ENCODE data around the gene QDPR.

Gene QDPR

DNA sequence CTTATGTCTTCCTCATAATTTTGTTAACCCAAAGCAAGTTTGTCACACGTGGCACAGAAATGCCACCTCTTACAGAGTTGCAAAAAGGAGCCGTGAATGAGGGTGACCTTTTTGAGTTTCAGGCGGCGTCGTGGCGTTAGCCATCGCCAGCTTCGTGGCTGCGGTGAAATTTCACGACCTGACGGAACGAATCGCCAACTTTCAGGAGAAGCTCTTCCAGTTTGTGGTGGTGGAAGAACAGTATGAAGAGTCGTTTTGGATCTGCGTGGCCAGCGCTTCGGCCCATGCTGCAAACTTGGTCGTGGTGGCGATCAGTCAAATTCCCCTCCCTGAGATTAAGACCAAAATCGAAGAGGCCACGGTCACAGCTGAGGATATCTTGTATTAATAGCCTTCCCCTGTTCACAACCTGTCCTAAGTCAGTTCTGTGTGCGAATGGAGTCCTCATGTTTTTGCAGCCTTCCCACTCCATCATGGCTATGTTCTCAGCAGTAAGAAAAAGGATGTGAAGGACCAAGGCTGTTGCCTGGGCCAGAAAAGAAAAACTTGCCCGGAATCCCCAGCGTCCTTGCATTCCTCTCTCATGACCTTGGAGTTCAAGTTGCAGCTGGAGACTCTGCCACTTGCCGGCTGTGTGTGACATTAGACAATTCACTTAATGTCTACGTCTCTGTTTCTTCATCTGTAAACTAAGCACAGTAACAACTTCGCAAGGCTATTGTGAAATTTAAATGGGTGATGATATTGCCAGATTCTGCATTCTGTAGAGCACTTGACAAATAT lies 15.0 kb upstream of the QDPR start:
- DNase-seq = no peak

DNA sequence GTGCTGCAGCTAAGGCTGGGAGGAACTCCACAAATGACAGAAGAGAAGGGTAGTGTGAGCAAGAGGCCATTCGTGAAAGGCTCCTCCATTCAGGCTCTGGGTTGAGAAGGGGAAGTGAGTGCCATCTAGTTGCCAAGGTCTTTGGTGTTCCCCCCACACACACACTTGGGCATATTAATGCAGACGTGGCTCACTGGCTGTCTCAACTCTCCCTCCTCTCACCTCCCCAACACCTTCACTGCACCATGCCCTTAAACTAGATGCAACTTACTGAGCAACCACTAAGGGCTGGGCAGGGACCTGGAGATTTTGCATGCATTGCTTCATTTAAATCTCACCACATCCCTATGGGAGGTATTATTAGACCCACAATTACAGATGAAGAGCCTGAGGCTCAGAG lies 11.8 kb upstream of the QDPR start:
- DNase-seq = no peak

DNA sequence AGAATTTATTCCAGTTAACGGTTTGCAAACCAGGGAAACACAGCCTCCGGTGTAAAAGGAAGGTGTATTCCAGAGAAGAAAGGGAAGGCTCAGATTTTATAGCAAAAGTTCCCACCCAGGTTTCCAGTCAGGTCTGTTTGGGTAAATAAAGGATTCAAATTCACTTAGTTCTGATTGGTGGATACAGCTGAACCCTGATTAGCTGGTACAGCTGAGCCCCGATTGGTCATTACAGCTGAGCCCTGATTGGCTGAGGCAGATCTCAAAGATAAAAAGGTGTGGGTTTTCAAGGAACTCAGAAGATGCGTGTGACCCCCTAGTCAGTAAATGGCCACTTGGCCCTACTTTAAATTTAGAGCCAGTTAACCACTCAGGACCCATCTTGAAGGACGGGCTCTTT lies 9.7 kb upstream of the QDPR start:
- no peak for DNase-seq

- no peak for DNase-seq
Observed at GRCh38 chr4:17517664-17518063, 5.8 kb upstream of the QDPR start.

DNA sequence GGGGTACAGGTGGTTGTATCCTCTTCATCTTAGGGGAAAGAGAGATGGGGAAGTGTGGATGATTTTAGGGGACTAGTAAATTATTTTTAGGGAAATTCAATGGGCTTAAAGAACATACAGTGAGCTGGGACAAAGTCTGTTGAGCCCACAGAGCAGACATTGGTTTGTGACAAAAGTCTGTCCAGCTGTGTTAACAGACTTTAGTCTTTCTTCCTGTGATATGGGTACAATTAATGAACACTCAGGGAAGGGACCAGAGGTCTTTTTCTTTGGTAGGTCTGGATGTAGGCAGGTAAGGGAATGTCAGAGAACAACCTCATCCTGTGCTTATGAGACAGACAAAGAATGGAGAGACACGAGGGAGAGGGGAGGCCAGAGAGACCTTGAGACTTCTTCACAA lies 5.1 kb upstream of the QDPR start:
- no peak for DNase-seq

GRCh38 chr4:17515445-17516407 lies 3.8 kb upstream of the QDPR start:
- DNase-seq = no peak

- no peak for DNase-seq
Observed at GRCh38 chr4:17514865-17515264, 3.0 kb upstream of the QDPR start, which contains the start of gene CLRN2. Gene CLRN2 (plus strand): TSS chr4:17515165. CDS start chr4:17515267, 102 bp downstream.

- DNase-seq = no peak
Observed at GRCh38 chr4:17512973-17513665, 1.2 kb upstream of the QDPR start.

DNA sequence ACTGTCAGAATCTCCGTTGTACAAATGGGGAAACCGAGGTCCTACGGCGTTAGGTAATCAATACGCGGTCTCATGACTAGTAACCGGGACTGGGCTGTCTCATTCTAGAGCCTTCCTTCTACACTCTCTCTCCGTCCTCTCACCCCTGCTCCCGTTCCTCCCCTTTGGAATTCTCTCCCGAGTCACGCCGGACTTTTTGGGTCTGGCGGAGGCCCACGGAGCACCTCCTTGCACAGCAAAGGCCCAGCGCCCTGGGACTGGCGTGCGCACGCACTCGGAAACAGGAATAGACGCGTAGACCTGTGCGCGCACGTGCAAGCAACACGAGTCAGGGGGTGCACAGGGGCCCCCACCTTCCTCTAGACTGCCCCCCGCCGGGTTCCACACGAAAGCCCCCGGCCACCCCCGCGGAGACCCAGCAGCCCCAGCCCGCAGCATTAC lies 361 bp downstream of the QDPR start:
- peak; percentile 17 to 50 (median 30) for DNase-seq

- no peak for DNase-seq
Observed at GRCh38 chr4:17511051-17511450, 839 bp downstream of the QDPR start.

DNA sequence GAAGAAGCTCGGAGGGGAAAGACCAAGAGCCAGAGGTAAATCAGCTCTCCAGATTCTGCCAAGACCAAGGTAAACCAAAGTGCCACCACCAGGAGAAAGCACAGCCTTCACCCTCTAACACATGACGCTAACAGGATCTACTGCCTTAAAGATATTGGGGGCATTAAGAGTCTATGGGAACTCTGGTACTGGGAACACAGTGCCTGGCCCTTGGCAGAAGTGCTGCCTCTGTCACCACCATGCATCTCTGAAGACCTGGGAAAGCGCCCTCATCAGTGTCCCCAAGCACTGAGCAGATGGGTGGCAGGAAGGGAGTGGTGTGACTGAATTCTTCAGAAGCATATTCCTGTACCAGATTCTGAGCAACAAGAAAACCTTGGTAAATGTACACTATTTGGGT lies 1.3 kb downstream of the QDPR start:
- DNase-seq = no peak

- DNase-seq = no peak
Observed at GRCh38 chr4:17504081-17504480, 7.8 kb downstream of the QDPR start.

GRCh38 chr4:17502756-17503155 lies 9.1 kb downstream of the QDPR start:
- no peak for DNase-seq

DNA sequence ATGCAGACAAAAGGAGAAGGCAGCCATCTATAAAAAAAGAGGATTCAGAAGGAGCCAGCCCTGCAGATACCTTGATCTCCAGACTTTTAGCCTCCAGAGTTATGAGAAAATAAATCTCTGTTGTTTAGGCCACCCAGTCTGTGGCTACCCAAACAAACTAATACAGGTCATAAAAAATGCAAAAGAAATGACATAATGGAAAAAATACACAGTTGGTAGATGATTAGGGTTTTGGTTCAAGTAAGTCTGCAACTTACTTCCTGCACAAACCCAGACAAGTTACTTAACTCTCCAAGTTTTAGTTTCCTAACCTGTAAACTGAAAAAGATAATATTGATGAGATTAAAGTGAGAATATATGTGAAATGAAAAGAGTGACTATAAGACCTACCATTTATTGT lies 11.3 kb downstream of the QDPR start:
- no peak for DNase-seq

- DNase-seq = no peak
Observed at GRCh38 chr4:17497890-17498523, 13.9 kb downstream of the QDPR start.

DNA sequence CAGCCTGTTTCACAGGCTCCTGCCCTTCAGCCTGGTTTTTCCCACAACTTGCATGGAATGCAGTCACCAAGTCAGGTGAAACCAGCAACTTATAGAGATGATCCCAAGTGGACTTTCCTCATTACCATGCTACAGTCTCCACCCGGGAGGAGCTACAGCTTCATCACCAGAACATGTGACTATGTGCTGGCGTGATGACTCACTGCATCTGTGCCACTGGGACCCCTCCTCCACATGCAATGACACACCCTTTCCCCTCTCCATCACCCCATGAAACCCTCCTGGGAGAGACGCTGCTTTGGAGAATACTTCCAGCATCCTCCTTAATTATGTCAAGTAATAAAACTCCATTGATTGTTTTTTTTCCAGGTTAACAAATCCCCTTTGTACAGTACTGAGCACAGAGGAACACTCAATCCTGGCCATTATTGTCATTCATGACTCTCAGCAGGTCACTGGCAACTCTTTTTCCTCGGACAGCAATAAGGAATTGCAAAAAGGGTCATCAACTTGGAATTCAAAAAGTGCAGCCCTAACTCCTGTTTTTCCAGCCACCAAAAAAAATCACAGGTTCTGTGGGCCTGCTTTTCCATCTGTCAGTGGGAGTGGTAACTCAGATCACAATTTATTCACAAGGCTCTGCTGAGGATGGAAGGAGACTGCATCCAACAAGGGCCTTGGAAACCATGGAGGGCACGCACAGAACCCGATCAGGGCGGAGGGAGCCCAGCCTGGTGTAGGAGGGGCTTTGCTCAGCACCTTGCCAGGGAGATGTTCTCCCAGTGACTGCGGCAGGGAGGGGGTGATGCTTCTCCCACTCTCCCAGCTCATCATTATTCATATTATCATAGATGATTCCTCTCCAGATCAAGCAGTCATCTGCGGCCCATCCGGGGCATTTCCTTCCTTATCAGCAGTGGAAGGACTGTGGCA lies 17.4 kb downstream of the QDPR start:
- no peak for DNase-seq

DNA sequence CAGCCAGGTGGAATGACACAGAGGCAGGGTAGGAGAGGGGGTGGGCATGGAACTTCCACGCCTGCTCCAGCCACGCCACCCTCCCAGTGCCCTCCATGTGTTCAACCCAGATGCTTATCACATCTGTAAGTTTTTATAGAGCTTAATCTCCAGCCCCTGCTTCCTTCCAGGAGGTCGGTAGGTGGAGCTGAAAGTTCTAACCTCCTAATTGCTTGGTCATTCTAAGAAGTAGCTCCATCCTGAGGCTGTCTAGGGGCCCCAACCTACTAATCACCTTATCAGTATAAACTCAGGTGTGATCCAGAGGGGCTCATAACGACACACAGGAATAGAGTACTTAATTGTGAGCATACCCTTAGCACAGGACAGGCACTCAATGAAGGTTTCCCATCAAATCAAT lies 18.3 kb downstream of the QDPR start:
- DNase-seq = no peak

- no peak for DNase-seq
Observed at GRCh38 chr4:17492876-17493275, 19.0 kb downstream of the QDPR start.

GRCh38 chr4:17492058-17492741 lies 19.7 kb downstream of the QDPR start:
- DNase-seq = no peak

DNA sequence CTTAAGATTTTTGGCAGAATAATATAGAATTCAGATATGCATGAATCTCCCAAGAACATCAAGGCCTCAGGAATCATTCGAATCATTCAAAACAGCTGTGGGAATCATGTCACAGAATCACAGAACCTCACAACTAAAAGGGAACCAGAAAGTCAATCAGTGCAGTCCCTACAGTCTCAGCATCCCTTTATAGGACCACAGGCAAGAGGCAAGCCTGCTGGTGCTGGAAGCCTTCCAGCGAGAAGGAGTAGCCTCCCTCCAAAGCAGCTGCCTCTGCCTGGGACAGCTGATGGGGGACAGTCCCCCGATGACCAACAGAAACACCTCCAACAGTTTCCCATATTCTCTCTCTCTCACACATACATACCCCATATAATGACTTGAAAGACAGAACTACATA lies 20.7 kb downstream of the QDPR start:
- no peak for DNase-seq

GRCh38 chr4:17490575-17491059 lies 21.3 kb downstream of the QDPR start:
- no peak for DNase-seq
